Measurements from ENCODE around the gene SLC38A8.

Gene SLC38A8

DNA sequence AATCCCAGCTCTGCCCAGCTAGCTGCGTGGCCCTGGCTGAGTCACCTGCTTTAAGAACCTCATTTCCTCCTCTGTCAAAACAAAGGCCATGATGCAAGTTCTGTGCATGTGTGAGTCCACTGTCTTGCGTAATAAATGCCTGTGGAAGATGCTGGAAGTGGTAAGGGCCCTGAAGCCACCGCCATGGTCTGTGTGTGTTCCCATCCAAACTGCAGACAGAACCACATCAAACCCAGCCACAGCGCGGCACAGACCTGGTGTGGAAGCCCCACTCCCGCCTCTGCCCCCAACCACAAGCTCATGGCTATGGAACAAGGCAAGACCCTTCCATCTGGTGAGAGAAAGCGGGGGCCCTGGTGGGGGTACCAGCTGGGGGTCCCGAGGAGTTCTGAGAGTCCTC lies 48.5 kb downstream of the SLC38A8 start:
- DNase-seq, result no peak

DNA sequence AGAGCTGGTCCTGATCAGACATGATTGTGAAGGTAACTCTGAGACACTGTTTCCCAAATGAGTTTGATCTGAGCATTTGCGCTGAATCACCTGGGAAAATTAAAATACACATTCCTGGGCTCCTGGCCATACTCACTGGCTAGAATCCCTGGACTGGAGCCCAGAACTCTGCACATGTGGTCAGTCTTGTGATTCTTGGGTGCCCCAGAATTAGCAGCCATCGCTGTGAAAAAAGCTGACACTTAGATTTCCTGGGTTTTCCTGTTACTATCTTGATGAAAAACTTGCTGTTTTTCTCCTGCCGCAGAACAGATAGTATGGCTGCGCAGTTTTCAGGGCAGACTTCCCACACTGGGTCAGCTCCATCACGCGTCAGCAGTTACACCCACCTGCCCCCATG lies 50.0 kb downstream of the SLC38A8 start:
- no peak for DNase-seq

DNA sequence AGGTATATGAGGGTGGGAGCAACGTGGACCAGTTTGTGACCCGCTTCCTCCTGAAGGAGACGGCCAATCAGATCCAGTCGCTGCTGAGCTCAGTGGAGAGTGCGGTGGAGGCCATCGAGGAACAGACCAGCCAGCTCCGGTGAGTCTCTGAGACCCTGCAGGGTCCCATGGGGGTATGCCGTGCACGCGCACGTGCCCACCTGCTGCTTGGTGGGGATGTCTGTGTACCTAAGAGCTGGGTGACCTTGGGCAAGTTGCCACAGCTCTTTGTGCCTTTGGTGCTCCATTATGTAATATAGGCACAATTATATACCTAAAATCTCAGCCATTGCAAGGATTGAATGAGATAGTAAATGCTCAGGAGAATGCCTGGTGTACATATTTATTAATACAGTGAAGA lies 52.1 kb downstream of the SLC38A8 start:
- no peak for DNase-seq

- DNase-seq, result no peak
Measured at GRCh38 chr16:83989300-83989699, 53.3 kb downstream of the SLC38A8 start.

DNA sequence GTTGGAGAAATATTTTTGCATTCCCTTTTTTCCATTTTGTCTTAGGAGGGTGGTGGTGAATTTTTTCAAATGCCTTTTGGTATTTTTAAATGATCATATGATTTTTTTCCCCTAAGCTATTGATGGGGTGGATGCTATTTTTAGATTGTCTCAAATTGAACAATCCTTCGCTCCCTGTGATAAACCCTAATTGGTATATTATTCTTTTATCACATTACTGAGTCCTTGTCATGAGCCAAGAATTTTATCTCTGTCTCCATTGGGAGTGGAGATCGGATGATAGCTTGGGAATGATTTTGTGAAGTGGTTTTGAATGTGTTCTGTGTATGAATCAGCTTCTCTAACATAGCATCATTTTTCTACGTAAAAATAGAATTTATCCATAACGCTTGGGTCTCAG lies 59.1 kb downstream of the SLC38A8 start:
- no peak for DNase-seq

- DNase-seq, result no peak
Measured at GRCh38 chr16:83981799-83982198, 60.8 kb downstream of the SLC38A8 start.

DNA sequence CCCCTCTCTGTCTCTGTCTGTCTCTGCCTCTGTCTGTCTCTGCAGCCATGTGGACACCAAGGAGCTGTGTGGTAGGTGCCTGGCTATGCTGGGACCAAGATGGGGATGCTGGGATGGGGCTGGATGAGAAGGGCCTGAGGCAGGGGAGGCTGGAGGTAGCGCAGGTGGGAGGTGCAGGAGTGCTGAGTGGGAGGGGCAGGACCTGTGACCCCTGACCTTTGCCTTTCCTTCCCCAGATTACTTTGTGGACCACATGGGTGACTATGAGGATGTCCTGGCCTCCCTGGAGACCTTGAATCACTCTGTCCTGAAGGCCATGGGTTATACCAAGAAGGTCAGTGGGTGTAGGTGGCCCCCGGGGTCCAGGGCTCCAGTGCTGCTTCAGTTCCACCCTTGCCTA lies 61.8 kb downstream of the SLC38A8 start:
- no peak for DNase-seq

DNA sequence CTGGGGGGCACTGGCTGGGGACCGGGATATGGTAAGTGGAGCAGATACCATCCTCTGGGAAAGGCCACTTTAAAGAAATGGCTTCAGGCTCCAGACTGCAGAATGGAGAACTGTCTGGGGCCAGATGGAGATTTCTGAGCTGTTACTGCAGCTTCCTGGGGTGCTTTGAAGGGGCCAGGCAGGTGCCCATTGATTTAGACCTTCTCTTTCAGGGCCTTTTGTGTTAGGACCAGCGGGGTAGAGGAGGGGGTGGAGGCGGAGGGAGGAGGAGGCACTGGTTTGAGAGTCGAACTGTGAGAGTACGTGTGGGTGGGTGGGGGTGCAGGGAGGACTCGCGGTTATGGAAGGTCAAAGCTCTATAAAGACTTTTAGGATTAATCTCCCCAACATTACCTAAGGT lies 63.2 kb downstream of the SLC38A8 start:
- DNase-seq, result no peak

DNA sequence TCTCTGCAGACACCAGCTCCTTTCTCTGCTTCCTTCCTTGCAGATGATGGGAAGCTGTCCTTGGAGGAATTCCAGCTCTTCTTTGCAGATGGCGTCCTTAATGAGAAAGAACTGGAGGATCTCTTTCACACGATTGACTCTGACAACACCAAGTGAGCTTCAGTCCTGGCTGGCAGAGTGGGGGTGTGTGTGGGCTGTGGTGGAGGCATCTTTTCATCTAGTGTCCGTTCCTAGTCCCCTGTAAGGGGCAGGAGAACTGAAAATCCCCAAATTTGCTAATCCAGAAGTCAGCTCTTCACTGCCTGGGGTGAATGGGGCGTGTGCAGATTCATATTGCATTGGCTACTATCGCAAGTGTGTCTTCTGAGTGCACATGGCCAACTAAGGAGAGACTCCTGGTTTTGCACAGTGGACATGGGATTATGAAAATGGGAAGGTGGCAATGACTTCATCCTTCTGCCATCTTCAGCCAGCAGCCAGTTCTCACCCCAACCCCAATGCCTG lies 64.1 kb downstream of the SLC38A8 start:
- no peak for DNase-seq

DNA sequence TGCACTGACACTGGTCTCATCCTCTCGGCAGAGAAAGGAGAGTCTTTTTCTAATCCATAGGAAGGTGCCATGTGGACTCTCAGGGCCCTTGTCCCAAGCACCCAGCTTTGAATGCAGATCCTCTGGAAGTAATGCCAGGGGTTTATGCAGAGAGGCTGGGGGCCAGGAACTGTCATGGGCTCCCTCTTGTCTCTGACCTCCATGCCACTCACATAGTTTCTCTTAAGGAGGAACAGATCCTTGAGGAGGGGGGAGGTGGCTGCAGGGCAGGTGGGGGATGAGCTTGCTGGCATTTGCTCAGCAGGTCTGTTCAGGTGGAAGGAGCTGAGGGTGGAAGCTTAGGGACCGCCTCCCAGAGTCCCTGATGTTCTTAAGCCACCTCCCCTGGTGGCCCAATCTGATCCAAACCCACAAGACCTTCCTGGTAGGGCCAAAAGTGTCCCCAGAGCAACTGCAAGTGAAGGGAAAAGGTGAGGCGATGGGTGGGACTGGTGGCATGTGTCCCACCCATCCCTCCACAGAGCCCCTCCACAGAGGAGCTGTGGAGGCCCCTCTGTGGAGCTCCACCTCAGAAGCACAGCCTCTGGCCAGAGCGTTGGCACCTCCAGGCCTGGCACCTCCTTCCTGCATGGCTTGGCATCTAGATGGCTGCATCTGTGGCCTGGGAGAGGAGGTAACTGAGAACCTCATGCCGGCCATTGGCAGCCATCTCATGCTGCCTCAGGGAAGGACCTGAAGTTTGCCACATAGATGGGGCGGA lies 65.4 kb downstream of the SLC38A8 start:
- DNase-seq, result no peak

DNA sequence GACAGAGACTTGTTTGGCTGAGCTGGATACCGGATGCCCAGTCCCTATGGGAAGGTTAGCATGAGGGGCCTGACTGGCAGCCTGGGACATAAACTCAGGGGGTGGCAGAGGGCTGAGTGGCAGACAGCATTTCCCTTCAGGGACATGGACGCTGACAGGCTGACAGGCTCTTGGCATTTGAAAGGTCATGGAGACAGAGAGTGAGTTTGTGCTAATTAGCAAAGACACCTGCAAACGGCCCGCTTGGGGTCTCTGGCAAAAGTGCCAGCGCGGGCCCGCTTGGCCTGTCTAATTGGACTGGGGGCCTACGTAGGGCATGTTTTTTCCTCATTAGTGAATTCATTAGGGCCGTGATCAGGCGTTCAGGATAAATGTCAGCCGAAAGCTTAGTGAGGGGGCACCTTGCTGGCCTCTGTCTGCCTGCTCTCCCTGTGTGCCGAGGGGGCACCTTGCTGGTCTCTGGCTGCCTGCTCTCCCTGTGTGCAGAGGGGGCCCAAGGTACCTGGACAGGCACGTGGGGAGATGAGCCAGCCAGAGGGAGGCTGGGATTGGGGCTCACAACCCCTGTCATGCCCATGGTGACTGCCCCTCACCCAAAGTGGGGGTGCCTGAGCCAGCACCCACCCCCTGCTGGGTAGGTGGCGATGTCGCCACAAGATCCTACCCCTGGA lies 66.9 kb downstream of the SLC38A8 start:
- DNase-seq, result no peak

GRCh38 chr16:83974475-83974874 lies 68.1 kb downstream of the SLC38A8 start:
- DNase-seq, result no peak

DNA sequence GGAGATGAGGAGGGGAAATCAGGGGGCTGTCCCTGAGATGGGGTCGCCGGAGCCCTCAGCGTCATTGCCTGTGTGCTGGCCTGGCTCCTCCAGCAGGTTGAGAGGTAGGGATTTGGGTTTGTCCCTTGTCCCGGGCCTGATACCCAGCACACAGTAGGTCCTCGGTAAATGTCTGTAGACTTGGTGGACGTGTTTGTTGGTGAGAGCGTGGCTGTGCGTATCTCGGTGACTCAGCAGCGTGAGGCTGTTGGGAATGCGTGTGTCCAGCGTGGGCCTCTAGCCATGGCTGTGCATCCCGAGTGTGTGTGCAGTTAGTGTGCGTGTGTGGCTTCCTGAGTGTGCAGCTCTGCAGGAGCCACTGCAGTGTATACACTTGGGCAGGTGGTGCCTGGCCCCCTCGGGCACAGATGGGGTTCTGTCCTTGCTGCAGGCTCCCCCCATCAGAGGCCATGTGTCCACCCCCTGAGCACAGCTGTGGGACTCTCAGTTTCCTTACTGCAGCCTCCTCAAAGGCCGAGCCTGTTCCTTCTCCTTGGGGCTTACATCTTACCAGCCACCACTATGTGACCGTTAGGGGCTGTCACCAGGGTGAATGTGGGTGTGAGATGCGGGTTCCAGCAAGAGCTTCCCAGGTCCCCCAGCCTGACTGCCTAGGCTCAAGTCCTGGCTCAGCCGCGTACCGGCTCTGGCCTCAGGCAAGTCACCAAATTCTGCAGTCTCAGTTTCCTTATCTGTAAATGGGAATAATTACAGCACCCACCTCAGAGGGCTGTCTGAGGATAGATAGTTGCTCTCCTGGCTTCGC lies 68.8 kb downstream of the SLC38A8 start:
- DNase-seq, result no peak

- no peak for DNase-seq
Measured at GRCh38 chr16:83973077-83973476, 69.5 kb downstream of the SLC38A8 start.

DNA sequence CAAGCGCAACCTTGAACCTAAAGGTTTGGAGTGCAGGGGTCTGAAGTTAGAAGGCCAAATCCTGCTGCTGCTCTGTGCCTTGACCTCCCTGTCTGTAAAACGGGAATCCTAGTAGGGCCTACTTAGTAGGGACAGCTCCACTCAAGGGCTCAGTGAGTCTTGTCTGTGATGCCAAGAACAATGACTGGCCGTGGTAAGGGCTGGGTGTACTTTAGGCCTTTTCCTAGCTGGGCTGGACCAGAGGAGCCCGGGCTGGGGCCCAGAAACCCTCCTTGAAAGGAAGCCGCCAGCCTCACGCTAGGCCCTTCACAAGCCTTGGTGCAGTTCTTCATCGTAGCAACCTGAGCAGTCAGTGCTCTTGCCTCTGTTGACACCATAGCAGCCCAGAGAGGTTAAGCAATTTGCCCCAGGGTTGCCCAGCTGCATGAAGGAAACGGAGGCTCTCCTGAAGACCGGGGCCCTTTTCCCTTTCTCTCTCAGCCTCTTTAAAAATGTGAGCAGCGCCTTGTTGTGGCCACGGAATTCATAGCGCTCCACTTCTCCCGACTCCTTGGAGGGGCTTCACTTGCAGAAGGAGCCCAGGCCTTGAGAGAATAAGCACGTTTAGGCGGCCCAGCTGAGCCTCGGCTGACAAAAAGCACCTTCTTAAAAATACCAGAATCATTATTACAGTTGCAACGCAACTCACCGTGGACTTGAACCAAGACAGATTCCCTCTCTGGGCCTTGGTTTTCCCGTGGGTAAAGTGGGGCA lies 70.2 kb downstream of the SLC38A8 start:
- DNase-seq, result no peak

DNA sequence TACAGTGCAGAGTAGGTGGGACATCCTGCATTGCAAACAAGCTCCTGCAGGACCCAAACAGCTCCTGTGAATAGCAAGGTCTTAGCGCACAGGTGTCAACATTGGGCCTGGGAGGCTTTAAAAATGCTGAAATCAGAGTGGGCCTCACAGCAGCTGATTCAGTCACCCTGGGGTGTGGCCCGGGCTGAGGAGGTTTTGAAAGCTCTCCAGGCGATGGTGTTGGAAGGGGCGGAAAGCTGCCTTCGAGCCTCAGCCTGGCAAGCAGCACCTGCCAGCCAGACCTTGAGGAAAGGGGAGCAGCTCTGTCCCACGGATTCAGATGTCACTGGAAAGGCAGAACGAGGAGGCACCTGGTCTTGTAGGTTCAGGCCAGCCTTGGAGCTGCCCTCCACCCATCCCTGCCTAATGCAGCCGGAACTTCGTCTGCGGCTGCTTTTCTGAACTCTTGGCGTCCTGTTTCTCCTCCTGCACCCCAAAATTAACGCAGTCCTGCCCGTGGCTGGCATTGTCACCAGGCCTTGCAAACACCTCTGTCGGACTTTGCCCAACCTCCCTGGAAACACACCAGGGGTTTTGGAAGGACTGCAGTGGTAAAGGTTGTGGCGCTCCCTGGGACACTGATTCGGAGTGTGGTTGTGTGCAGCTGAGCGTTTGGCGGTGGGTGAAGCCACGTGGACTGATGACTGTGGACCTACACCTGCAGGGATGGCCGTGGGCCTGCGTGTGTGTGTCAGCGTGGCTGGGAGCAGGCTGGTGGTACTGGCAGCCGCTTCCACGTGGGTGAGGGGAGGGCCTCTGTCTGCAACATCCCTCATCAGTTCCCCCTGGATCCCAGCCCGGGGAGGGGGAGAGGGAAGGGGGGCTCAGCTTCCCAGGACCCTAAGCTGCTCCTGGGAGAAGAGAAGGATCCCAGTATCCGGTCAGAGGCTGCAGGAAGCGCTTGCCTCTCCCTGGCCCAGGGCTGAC lies 71.1 kb downstream of the SLC38A8 start:
- DNase-seq, result no peak

- DNase-seq, result no peak
Measured at GRCh38 chr16:83970430-83970815, 72.2 kb downstream of the SLC38A8 start.

- no peak for DNase-seq
Measured at GRCh38 chr16:83969771-83970429, 72.7 kb downstream of the SLC38A8 start.

GRCh38 chr16:83968891-83969649 lies 73.5 kb downstream of the SLC38A8 start:
- no peak for DNase-seq

- DNase-seq, result no peak
Measured at GRCh38 chr16:83968306-83968851, 74.2 kb downstream of the SLC38A8 start.
